ENCODE results near the gene ADCY9.

The ADCY9 gene

DNA sequence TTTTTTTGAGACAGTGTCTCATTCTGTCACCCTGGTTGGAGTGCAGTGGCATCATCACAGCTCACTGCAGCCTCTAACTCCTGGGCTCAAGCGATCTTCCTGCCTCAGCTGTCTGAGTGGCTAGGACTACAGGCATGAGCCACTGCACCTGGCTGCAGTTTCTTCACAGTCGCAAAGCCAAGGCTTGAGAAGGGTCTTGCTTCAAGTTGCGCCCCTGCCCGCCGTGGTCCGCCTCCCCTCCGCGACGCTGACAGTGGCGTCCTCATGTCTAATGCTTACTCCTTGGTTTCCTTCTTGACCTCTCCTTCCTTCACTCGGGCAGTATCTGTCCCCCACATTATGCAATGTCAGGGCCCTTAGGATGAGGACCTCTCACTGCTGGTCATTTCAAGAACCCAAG lies 112.7 kb downstream of the ADCY9 start:
- no peak for DNase-seq (ENCODE audit: low spot score)

- no peak for DNase-seq (ENCODE audit: low spot score)
Observed at GRCh38 chr16:4003166-4003565, 113.1 kb downstream of the ADCY9 start.

GRCh38 chr16:4002121-4002520 lies 114.1 kb downstream of the ADCY9 start:
- no peak for DNase-seq (ENCODE audit: low spot score)

DNA sequence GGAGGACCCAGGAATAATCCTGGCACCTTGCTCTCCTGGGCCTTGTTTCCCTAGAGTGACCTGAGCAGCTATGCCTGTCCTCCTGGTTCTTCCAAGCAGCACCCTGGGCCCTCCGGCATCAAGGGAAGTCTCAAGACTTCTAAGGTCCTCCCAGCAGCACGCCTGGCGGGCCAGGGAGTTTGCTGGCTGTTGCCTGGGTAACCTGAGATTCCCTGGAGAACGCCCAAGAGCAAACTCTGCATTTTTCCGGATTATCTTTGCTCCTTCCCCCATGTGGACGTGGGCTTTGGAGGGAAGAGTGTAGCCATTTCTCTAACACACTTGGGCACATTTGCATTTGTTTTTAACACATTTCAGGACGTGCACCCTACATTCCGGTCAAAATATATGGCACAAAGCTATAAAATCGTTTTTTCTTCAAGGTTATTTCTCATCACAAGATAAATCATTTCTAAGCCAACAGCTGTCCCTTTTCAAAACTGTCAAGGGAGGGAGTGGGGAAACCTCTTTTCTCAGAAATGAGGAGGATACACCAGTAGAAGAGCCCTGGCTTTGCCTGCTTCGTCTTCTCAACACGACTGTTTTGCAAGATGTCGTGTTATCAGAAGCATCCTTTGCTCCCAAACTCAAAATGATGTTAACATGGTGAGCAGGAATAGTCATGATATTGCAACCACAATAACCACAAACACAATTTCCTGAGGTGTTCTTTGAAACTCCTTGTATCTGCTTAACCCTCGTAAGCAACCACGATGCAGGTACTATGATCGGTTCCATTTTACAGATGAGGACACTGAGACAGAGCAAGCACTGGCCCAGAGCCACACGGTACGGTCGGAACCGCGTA lies 116.5 kb downstream of the ADCY9 start:
- no peak for DNase-seq (ENCODE audit: low spot score)

GRCh38 chr16:3998793-3999478 lies 117.3 kb downstream of the ADCY9 start:
- no peak for DNase-seq (ENCODE audit: low spot score)

GRCh38 chr16:3997231-3997841 lies 118.9 kb downstream of the ADCY9 start:
- no peak for DNase-seq (ENCODE audit: low spot score)

- DNase-seq (ENCODE audit: low spot score) = no peak
Observed at GRCh38 chr16:3995001-3995400, 121.2 kb downstream of the ADCY9 start.

- DNase-seq (ENCODE audit: low spot score) = no peak
Observed at GRCh38 chr16:3993052-3993785, 123.0 kb downstream of the ADCY9 start.

GRCh38 chr16:3992297-3993051 lies 123.8 kb downstream of the ADCY9 start:
- DNase-seq (ENCODE audit: low spot score) = no peak

DNA sequence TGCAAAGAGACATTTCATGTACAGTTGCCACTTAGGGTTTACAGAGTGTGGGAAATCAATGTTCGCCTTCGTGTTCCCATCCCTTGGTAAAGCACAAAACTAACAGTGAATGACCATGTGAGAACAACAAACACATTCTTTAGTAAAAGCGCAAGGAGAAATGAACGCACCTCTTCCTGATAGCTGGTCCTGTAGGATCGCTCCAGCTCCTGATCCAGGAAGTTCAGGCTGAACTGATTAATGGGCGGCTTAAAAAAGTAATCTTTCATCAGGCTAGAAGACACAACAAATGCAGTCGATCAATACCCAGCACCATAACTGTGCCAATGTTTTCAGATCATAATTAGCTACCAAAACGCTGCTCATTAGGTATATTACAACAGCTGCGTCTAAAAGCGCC lies 127.4 kb downstream of the ADCY9 start:
- DNase-seq (ENCODE audit: low spot score) = no peak

DNA sequence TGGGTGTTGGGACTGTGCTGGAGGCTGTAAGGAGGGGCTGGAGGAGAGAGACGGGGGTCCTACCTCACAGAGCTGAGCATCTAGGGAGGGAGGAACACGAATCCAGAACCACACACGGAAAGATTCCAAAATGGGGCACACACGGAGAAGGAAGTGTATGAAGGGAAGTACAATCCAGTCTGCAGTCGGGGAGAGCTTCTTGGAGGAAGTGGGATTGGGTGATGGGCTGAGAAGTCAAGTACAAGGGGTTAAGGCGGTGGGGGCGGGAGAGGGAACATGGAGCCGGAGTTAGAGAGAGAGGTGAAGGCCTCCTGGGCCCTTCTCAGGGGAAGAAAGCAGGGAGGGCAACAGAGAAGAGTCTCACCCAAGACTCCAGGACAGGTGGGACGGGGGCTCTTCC lies 128.2 kb downstream of the ADCY9 start:
- no peak for DNase-seq (ENCODE audit: low spot score)

DNA sequence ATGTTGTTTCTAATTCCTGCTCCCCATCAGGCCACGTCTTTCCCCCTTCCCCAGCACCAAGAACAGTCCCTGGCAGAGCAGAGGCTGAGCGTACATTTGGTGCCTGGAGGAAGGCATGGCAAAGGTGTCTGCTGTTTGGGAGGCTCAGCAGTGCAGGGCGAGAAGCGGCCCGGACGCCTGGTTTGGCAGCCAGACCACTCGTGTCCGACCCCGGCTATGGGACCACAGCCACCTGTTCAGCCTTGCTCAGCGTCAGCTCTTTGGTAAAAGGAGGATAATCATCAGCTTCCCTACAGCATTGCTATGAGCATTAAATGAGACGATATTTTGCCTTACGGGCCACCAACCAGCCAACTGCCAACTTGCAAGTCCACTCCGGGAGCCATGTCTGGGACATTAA lies 129.0 kb downstream of the ADCY9 start:
- no peak for DNase-seq (ENCODE audit: low spot score)

DNA sequence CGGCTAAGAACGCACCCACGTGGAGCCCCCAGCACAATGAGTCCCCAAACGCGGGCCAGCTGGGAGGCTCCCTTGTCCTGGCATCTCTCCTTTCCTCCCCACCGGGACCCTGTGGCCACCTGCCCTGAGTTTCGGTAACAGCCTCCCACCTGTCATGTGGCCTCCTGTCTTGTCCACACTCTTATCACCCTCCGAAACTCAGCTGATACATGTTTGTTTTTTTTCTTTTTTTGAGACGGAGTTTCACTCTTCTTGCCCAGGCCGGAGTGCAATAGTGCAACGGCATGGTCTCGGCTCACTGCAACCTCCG lies 130.1 kb downstream of the ADCY9 start:
- DNase-seq (ENCODE audit: low spot score) = no peak

DNA sequence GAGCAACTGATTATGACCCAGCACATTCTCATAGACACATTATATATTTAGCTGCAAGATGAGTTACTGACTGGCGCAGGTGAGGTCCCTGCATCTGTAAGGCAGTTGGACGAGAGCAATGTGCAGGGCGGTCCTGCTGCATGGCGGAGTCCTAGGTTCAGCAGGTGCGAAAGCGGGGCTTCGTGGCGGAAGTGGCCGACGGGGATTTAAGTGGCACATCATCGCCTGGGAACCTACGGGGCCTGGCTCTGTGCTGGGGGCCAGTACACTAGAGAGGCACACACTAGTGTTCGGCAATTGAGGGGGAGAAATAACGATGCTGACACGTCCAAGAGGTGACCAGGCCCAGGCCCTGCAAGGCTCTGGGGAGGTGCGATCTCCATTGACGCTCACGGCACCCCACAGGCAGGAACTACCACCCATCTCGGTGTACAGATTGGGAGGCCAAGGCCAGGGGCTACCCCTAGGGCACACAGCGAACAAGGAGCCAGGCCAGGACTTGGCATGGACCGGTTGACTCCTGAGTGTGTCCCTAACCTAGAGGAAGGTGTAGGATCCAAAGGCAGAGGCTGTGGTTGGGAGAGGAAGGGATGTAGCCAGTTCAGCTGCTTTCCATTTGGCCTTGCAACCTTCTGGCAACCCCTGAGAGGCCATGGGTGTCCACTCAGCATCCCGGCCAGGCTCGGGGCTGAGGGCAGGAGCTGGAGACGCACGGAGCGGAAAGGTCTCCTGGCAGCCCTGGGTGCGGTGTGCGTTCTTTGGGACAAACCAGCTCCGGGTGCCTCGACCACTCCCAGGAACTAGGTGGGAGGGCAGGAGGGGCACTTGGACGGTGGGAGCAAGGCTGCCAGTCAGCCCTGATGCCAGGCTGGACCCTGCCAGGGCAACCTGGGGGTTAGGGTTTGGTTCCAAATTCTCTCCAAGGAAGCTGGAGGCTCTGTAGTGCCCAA lies 131.9 kb downstream of the ADCY9 start:
- no peak for DNase-seq (ENCODE audit: low spot score)

DNA sequence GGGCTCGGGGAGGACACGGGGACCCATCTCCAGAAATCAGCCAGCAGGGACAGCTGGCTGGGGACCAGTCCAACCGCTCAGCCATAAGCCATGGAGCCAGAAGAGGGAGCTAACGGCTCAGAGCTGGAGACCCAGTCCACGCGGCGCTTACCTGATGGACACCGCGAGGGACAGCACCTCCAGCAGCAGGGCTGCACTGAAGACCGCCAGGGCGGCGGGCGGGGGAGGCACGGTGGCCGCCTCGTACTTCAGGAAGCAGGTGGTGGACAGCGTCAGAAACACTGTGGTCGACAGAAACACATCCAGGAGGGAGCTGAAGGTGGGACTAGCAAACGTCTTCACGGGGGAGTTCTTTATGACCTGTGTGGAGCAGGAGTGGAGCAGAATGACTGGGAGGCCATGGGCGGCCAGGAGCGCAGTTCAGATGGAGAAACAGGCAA lies 133.1 kb downstream of the ADCY9 start:
- DNase-seq (ENCODE audit: low spot score) = peak; percentile 41

- no peak for DNase-seq (ENCODE audit: low spot score)
Observed at GRCh38 chr16:3982216-3982615, 134.0 kb downstream of the ADCY9 start.

GRCh38 chr16:3980253-3981111 lies 135.8 kb downstream of the ADCY9 start:
- no peak for DNase-seq (ENCODE audit: low spot score)

GRCh38 chr16:3979518-3979917 lies 136.7 kb downstream of the ADCY9 start:
- DNase-seq (ENCODE audit: low spot score) = no peak

- no peak for DNase-seq (ENCODE audit: low spot score)
Observed at GRCh38 chr16:3979070-3979469, 137.2 kb downstream of the ADCY9 start.

DNA sequence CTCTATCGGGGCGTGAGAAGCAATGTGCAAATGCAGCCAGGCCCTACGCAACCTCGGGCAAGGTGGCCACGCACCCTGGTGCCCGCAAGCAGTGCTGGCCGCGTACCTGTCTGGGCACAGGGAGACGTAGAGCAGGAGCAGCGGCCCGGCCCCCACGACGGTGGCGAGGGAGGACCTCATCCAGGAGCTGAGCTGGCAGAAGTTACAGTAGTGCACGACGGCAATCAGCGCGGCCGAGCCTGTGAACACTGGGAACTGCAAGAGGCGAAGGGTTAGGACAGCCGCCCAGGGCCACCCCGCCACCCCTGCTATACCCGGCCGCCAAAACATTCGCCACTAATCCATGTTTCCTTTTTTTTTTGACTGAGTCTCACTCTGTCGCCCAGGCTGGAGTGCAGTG lies 138.9 kb downstream of the ADCY9 start:
- no peak for DNase-seq (ENCODE audit: low spot score)
